NCI-H2196 (cell line): ENCODE measurements around the gene SEC16B.

Experiments used
- DNase-seq: peaks from one replicate; lab custom pipeline; 2025; ENCODE audit not compliant: unreplicated experiment; lab: John Stamatoyannopoulos, UW

Gene SEC16B

DNA sequence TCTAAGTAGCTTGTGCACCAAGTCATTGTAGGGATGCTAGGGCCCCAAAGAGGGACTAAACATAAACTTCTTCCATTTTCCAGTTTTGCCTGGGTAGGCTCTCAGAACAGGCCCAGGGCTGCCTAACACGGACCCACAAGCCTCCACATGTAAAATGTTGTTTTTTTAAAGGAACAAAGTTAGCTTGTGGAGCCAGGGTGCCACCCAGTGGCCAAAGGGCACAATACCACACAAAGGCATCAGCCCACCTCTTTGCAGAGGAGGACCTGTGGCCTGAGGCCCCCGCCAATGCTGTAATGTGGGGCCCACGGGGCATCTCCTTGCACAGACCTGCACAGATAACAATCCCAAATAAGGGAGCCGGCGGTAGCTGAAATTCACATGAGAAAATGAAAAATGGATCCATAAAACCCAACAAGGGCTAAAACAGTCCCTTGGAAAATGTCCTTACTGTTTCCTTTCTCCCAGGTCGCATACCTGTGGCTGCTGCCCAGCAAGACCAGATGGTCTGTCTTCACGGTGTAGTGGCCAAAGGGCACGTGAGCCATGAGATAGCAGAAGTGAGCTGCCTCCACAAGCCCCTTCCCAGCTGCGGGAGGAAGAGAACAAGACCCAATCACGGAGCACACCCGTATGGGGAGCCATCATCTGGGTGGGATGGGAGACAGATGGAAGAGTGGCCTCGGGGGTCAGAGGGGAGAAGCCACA, 23.8 kb downstream of the SEC16B start:
- DNase-seq = peak; percentile 40

DNA sequence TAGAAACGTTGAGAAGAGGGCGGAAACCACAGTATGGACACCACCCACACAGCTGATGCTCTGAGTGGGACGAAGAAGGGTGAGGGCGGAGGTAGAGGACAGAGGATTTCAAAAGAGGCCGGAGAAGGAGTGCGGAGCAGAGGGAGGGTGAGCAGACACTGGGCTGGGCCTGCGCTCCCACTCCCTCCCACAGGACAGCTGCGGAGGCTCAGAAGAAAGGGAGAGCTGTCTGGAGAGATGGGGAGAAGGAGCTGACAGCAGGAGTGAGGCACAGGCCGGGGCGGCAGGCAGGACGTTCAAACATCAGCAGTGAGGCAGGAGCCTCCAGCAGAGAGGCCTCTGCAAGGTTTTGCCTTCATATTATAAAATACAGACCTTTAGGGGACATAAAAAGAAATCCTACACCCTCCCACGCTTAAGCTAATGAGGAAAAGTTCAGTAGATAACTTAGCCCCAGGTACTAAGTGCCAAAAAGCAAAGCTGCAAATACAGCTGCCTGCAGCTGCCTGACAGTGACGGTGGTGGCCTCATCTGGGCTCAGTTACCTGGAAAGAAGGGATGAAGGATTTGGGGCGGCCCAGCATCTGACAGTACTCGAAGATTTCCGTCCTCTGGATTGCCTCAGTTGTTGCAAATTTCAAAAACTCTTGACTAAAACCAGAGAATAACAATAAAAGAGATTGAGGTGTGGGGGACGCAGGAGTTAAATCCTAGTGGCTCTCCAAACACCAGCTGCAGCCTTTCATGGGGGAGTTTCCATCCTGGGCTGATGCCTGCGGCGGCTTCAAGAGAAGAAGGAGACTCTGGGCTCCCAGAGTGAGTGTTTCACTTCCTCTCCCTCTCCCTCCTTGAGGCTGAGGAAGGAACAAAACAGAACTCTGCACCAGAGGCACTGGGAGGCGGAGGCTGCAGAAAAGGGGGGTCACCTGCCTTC, 25.6 kb downstream of the SEC16B start:
- DNase-seq = no peak

DNA sequence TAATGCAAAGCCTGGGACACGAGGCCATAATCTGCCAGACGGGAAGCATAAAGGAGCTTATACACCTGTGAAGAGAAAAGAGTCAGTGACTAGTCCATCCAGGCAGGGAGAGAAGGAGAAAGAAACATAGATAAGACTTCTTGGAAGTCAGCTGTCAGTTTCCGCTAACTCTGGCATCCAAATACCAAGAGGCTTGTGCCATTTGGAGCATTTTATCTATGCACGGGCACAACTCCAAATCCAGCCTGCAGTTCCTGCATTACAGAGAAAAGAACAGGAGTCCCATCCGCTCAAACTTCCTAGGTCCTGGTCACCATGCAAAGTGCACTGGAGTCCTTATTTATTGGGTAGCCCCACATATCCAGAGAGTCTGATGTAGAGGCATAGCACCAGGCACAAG, 27.9 kb downstream of the SEC16B start:
- DNase-seq = no peak

DNA sequence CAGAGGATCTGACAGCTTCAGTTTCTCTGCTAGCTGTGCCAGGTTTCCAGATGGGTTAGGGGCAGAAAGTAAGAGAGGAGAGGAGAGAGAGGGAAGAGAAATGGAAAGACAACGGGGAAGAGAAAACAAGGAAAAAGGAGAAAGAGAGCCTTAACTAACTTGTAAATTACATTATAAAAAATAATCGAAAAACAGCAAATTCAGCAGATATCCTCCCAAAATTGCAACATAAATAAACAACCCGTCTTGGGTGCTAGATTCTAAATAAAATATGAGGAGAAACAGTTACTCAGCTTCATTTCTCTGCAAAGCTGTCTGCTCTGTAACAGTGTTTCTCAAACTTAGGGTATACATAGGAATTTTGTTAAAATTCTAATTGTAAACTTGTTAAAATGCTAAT, 29.2 kb downstream of the SEC16B start:
- DNase-seq = no peak

DNA sequence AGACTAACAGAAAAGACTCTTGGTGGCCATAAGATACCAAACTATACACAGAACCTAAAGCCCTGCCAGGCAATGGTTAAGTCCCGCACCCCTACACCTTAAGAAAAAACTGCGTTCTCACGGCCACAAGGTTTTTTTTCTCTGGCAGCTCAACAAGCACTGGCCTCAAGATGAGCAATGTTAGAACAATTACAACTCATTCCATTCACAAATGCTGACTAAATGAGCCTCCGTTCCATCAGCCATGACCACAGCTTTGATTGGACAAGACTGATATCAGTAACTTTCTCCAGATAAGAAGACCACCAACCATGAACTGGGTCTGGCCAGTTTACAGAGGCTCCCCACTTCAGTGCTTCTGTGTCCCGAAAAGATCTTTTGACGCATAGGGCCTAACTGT, 31.9 kb downstream of the SEC16B start:
- no peak for DNase-seq

DNA sequence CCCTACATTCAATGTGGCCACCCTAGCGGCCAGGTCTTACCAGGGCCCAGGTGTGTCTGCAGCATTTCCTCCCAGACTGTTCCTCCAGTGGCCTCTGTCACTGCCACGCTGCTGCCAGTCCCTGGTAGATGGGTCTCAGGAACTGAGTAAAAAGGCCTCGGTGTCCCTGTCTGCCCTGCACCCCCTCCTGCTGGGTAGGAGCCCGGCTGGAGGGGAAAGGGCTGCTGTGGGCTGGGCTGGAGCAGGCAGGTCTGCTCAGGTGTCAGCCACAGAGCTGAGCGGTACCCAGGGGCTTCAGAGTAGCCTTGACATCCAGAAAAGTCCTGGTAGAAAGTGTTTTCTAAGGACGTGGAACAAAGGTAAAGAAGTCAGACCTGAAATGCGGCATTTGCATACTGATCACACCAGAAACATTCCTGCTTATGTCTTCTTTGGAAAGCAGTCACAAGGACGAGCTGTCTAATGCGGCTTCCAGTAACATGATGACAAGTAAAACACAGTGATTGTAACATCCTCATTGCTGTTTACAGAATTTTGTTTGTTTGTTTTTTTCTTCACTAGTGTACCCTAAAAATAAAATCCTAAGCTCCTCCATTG, 32.6 kb downstream of the SEC16B start:
- DNase-seq = no peak

DNA sequence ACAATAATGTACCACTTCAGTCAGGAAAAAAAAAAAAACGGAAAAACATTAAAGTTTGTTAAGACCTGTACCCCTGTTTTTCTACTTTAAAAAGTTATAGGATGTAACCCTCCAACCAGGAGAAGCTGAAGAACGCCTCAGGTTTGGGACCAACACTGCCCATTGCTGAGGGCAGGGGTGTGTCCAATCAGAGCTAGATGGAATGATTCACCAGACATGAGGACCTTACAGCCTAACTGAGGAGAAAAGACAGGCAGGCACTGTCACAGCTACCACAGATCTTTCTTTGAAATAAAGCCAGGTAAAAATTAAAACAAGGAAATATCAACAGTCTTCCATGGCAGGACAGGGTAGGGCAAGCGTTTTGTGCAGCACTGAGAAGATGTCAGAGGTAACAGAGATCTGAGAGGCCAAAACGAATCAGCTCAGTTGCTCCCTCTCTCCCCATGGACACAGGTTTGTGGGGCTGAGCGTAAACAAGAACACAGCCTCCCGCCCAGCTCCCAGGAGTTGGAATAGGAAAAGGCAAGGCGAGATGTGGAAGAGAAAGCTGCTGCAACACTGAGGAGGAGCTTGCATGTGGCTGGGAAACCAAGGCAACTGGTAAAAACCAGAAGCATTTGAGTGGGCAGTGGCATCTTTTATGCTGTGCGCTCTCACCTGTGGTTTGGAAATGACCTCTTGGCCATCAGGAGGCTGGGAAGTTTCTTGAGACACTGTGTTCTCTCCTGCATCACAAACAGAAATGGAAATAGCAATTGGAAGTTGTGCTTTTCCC, 34.0 kb downstream of the SEC16B start:
- DNase-seq = no peak

DNA sequence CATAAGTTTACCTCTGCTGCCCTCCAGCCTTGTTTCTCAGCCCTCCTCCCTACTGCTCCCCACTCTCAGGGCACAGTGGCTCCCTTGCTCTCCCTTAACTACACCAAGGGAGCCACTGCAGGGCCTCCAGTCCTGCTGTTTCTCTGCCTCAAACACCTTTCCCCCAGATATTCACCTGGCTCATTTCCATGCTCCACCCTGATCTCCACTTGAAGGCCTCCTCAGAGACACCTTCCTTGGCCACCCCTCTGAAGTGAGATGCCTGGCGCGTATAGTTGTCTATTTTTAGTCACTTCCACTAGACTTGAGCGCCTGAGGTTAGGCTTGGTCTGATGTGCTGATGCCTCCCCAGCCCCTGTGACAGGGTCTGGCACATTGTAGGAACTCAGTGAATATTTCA, 34.9 kb downstream of the SEC16B start:
- no peak for DNase-seq

DNA sequence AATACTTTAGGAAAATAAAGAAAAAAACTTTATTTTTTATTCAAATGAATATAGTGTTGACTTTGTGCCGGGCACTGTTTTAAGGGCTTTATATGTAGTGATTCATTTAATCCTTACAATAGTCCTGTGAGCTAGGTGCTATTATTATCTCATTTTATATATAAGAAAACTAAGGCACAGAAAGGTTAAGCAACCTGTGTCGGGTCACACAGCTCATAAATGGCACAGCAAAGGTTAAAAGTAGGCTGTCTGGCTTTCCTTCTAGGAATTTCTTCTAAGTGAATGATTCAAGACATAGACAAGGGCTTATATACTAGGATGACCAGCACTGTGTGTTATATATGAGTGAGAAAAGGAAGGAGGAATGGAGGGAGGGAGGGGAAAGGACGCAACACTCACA, 35.4 kb downstream of the SEC16B start:
- DNase-seq = no peak

DNA sequence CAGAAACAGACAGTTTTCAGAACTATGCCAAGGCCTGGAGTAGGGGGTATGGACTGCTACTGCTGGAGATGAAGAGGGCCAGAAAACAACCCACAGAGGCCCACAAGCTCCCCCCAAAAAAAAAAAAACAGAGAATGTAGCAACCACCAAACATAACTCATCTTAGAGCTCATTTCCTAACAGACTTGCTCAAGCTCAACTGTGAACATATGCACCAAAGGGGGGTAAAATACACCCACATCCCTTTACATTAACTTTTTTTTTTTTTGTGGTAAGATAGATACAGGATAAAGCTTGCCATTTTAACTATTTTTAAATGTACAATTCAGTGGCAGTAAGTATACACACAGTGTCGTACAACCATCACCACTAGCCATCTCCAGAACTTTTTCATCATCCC, 36.0 kb downstream of the SEC16B start:
- no peak for DNase-seq

DNA sequence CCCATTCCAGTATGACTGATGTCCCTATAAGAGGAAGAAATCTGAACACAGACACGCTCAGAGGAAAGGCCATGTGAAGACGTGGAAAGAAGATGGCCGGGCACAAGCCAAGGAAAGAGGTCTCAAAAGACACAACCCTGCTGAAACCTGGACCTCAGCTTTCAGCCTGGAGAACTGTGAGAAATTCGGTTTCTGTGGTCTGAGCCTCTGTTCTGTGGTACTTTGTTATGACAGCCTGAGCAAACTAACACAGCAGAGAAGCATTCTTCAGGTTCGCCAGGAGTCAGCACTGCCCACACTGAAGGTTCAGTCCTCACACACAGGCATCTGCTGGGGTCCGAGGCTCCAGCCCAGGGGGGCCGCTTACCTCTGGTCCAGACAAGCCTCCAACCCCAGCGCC, 37.7 kb downstream of the SEC16B start:
- no peak for DNase-seq

DNA sequence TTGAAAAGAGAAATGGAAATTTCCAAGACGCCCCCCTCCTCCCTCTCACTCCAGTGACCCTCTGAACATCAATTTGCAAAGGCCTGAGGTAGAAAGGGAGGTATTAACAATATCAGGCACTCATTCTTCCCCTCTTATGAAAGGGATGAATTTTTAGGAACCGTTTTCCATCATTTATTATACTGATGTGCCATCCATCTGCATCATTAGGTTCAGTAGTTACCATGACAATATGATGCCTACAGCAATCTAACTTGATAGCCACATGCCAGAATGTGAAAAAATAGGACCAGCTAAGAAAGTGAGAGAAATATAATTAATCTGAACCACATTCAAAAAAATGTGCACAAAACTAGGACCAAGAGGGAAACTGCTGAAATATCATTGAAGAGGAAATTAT, 40.9 kb downstream of the SEC16B start:
- DNase-seq = no peak

DNA sequence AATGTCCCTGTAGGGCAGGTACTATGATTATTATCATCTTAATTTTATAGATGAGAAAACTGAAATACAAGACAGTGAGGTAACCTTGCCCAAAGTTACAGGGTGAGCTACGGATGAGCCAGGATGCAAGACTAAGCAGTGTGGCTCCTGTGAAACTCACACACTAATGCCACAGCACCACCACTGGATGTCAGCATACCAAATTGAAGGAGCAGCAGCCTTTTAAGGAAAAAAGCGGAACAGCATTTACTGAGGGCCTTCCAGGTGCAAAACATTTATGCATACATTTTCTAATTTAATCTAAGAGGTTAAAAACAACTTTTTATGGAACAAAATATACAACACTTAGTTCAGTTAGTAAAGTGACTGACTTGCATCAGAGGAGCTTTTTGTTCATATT, 41.7 kb downstream of the SEC16B start:
- DNase-seq = no peak

DNA sequence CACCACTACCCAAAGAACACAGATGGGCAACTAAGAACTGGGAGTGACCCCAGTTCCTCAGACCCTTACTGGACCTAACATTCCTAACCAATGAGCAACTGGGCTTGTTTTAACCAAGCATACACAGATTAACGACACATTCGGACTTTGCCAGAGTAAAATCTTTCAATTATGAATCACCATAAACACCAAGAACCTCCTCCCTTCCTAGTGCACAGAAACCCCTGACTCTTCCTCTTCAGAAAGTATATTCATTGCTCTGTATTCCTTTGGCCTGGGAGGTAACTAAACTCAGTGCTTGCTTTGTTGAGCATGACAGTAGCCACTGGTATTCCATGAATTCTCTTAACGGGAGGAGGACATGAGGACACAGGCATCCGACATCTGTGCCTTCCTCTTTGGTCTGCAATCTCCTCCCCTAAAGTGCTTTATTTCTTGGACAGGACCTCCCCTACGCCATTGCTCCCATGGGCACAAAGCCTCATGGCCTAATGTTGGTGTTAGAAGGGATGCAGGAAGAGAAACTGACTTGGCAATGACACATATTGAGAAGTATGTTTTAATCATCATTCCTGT, 42.7 kb downstream of the SEC16B start:
- no peak for DNase-seq

DNA sequence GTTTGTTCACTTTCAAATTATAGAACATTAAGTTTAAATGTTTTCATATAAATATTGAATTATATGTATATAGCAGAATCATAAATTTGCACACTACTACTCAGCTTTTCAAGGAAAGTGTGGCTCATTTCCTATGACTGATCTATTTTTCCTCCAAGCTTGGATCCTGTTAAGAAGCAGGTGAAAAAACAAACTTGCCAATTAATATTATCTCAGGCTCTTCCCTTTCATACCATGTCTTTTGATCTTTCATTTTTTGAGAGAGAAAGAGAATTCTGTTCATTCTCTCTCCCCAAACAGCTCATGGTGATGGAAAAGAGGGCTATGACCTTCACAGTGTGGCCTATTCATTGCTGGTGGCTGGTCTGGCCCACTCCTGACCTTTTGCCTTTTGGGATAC, 43.7 kb downstream of the SEC16B start:
- DNase-seq = no peak

DNA sequence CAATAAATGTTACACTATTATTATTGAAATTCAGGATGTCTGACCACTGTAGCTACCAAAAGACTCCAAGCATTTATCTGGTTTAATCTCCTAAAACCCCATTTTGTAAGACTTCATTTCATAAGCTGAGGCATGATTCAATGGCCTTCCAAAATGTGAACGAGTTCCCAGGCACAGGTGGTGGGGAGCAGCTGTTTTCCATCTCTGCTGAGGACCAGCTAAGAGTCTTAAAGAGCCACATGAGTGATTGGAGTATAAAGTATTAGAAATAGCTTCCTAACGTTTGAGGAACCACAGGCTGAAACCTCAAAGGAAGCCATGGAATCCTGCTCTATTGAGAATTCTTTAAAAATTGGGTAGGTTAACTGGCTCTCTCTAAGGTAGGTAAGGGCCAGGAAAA, 44.9 kb downstream of the SEC16B start:
- DNase-seq = no peak

DNA sequence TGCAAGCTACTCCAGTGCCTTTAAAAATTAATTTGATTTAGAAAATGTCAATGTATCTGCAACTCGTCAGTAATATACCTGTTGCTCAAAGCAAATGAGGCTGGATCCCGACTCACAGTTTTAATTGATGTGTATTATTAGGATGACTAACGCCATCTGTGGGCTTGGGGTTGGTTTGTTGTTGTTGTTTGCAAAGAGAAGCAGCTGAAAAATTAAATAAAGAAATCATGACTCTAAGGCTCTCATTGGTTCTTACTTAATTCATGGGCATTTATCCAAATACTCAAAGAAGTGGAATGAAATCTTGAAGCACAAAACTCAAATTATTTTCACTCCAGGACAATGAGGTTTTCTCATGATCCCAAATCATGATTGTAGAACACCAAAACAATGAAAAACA, 46.4 kb downstream of the SEC16B start:
- no peak for DNase-seq

DNA sequence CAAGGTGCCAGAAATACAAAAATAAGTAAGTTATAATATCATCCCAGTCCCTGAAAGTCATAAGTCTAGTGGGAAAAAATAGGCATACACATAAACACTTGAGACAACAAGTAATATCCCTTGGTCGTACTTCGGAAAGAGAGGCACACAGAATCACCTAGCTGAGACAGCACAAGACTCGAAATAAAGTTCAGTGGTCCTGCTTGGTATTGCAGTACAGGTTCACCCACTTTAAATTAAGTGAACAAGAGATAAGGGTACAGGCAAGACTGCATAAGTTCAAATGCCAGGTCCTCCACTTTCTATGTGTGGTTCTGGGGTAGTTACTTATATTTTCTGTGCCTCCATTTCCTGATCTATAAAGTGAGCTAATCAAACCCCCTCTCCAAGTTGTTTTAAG, 47.6 kb downstream of the SEC16B start:
- no peak for DNase-seq

DNA sequence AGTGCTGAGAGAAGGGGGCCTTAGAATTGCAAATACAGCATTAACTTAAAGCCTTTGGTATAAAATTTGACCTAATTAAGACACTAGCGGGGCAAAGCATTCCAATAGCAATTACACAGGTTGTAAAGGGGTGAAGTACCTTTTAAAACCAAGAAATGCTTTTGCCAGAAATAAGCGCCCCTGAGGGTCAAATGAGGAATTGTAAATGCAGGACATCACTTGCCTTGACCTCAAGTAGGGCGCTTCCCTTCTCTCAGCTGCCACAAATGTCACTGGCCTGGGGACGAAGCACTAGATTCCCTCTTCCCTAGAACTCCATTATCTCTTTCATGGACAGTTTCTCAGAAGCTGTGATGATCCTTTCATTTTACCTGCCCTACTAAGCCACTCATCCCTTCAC, 48.3 kb downstream of the SEC16B start:
- DNase-seq = no peak

DNA sequence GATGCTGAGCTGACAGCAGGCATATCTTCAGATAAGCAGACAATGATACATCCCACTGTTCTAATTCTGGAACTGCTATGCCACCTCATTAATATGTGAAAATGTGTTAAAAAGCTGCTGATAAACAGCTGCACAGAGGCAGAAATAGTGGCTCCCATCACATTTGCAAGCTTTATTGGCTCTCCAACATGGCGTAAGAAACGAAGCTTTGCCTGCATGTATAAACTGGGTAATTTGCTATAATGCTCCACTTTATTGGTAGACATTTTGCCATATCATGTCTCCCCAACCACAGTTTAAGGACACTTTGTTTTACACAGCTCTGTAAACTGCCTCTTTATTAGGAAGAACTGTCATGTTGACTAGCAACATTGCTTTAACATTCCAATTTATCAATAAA, 49.8 kb downstream of the SEC16B start:
- no peak for DNase-seq

DNA sequence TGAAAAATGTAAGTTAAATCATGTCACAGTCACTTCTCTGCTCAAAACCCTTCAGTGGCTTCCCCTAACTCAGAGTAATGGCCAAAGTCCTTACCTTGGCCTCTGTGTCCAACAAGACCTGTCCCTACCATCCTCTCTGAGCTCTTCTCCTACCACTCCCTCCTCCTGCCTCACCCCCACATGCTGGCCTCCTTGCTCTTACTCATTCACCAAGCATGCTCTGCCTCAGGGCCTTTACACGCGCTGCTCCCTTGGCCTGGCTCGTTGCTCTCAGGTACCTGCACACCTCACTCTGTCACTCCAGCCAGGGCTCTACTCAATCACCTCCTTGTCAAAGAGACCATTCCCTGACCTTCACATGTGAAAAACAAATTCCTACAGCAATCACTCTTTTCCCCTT, 54.2 kb downstream of the SEC16B start:
- no peak for DNase-seq
